B cell (primary cell): ENCODE data around the gene CDKN2C. TPM values are rescaled to one million over a fixed set of nuclear protein-coding genes. Genes with fewer than 3 reads are reported as not detected.

Source experiments
- ATAC-seq: fragments of 200-7000 bp; cut with Tn5 transposase; one replicate; pipeline ENCODE4 v1.10.0; 2021; ENCODE audit warnings: low read depth, mild to moderate bottlenecking, moderate number of reproducible peaks, moderate library complexity
- CTCF ChIA-PET: fragments of 350-600 bp; sonication (Branson Sonifier 250); formaldehyde crosslinking; loops from one replicate; lab custom pipeline; 2021; ENCODE audit warnings: antibody characterized with exemption, inconsistent platforms; lab: Charles Lee
- POLR2A ChIA-PET: fragments of 350-600 bp; sonication (Branson Sonifier 250); formaldehyde crosslinking; loops from one replicate; lab custom pipeline; 2021; ENCODE audit warnings: antibody characterized with exemption; lab: Charles Lee
- DNase-seq: peaks from one replicate; pipeline ENCODE4 v3.0.0; 2013
- H2AFZ ChIP-seq: 2 replicates; pipeline ENCODE4 v1.6.1; 2012; ENCODE audit warnings: mild to moderate bottlenecking, low read depth, low read length; ENCODE audit not compliant: insufficient read depth, poor library complexity, severe bottlenecking
- H3K27ac ChIP-seq, 2 donors: 1 replicate in 1 of 2; 2 replicates in 1 of 2; pipeline ENCODE4 v1.5.1; 2012 to 2013; ENCODE audit warnings: low read length in 2 of 2, mild to moderate bottlenecking in 2 of 2, moderate library complexity in 1 of 2
- H3K27me3 ChIP-seq, 4 experiments: fragments of 200-600 bp in 1 of 4; sonication (generic) in 1 of 4; replicated peaks in 1 of 4; 1 replicate in 2 of 4; 2 replicates in 2 of 4; pipeline versions ENCODE4 v1.6.1 to v1.7.0; 2013 to 2016; ENCODE audit warnings: low read length in 3 of 4, mild to moderate bottlenecking in 2 of 4, mixed read lengths in 1 of 4, moderate library complexity in 1 of 4; ENCODE audit not compliant: insufficient read depth in 4 of 4, control insufficient read depth in 3 of 4; ENCODE audit errors: control extremely low read depth in 1 of 4
- H3K36me3 ChIP-seq, 2 experiments: replicated peaks in 1 of 2; 1 replicate in 1 of 2; 2 replicates in 1 of 2; pipeline versions ENCODE4 v1.6.1 to v1.7.1; 2013; ENCODE audit warnings: low read length in 1 of 2; ENCODE audit not compliant: insufficient read depth in 2 of 2, control insufficient read depth in 1 of 2; ENCODE audit errors: control extremely low read depth in 1 of 2, extremely low read depth in 1 of 2
- H3K4me1 ChIP-seq, 2 donors: fragments of 200-600 bp in 1 of 2; sonication (generic) in 1 of 2; 1 replicate in 1 of 2; 2 replicates in 1 of 2; pipeline versions ENCODE4 v1.5.1 to v1.6.1; 2013 to 2017; ENCODE audit warnings: low read length in 2 of 2; ENCODE audit not compliant: control insufficient read depth in 2 of 2, insufficient read depth in 2 of 2
- H3K4me2 ChIP-seq: replicated peaks from 2 replicates; pipeline ENCODE3; 2012; ENCODE audit warnings: mild to moderate bottlenecking, low read depth, low read length; ENCODE audit not compliant: poor library complexity, severe bottlenecking
- H3K4me3 ChIP-seq, 5 experiments: fragments of 200-600 bp in 1 of 5; sonication (generic) in 1 of 5; 1 replicate in 3 of 5; 2 replicates in 2 of 5; pipeline versions ENCODE4 v1.5.1 to v1.7.0; 2011 to 2016; ENCODE audit warnings: low read length in 4 of 5, mild to moderate bottlenecking in 4 of 5, low read depth in 2 of 5, control low read depth in 1 of 5, moderate library complexity in 1 of 5; ENCODE audit not compliant: insufficient read depth in 1 of 5; ENCODE audit errors: control extremely low read depth in 1 of 5, extremely low read depth in 1 of 5
- H3K79me2 ChIP-seq: fragments of 200-600 bp; sonication (generic); one replicate; pipeline ENCODE4 v1.6.0; 2016; ENCODE audit warnings: low read length; ENCODE audit not compliant: control insufficient read depth, insufficient read depth
- H3K9ac ChIP-seq: fragments of 200-600 bp; sonication (generic); 2 replicates; pipeline ENCODE4 v1.6.1; 2017; ENCODE audit warnings: mild to moderate bottlenecking, low read length, moderate library complexity
- H3K9me3 ChIP-seq, 3 donors: one replicate each; pipeline versions ENCODE4 v1.6.1 to v1.7.1; 2013; ENCODE audit warnings: low read length in 2 of 3; ENCODE audit not compliant: control insufficient read depth in 2 of 3, insufficient read depth in 1 of 3; ENCODE audit errors: control extremely low read depth in 1 of 3
- H4K20me1 ChIP-seq: 2 replicates; pipeline ENCODE4 v1.6.0; 2012; ENCODE audit warnings: mild to moderate bottlenecking, low read length; ENCODE audit not compliant: insufficient read depth, control insufficient read depth, poor library complexity, severe bottlenecking
- H3K27ac Mint-ChIP-seq: one replicate; pipeline ENCODE4 v1.8.0; 2021; ENCODE audit warnings: mixed read lengths
- H3K27me3 Mint-ChIP-seq: one replicate; pipeline ENCODE4 v1.8.0; 2021; ENCODE audit warnings: mixed read lengths
- H3K4me1 Mint-ChIP-seq: one replicate; pipeline ENCODE4 v1.8.0; 2021; ENCODE audit warnings: mixed read lengths
- H3K4me3 Mint-ChIP-seq: one replicate; pipeline ENCODE4 v1.8.0; 2021; ENCODE audit warnings: mixed read lengths
- H3K9me3 Mint-ChIP-seq: one replicate; pipeline ENCODE4 v1.8.0; 2022; ENCODE audit warnings: mixed read lengths; ENCODE audit not compliant: insufficient read depth
- CTCF ChIP-seq: fragments of 200-600 bp; IDR thresholded peaks from one replicate; pipeline ENCODE4 v1.8.0; 2022; ENCODE audit warnings: antibody characterized with exemption, mild to moderate bottlenecking
- EZH2 ChIP-seq: IDR thresholded peaks from 2 replicates; pipeline ENCODE4 v1.6.1; 2012; ENCODE audit warnings: borderline replicate concordance, low read depth, mild to moderate bottlenecking, moderate library complexity, low read length; ENCODE audit not compliant: insufficient read depth, poor library complexity, severe bottlenecking
- WGBS: methylation state at CpG from one replicate; pipeline ENCODE4 v1.1.5; 2013; ENCODE audit warnings: missing lambda C conversion rate; ENCODE audit not compliant: insufficient coverage; 5-methylcytosine and 5-hydroxymethylcytosine counted together
- intact Hi-C: fragments of 100-400 bp; cut with micrococcal nuclease; formaldehyde crosslinking; loops from one replicate; pipeline ENCODE4 v1.10.0; 2022
- polyA plus RNA-seq: library from polyadenylated mRNA; depleted of rRNA; stranded (reverse); fragments of >200 nt; gene quantifications from 2 replicates; pipeline ENCODE4 v1.2.3, GENCODE V29; 2012
- total RNA-seq, 2 donors: library from RNA; stranded (reverse); fragments of 120-200 nt in 1 of 2; gene quantifications; 1 replicate in 1 of 2; 2 replicates in 1 of 2; pipeline versions ENCODE4 v1.2.3 to v1.2.4, GENCODE V29; 2013 to 2022

Gene CDKN2C
- total and polyA plus RNA-seq, 2 donors (not counting 1 experiment from before 2014, with no cell fraction given) = 1.5 to 1.7 TPM

DNA sequence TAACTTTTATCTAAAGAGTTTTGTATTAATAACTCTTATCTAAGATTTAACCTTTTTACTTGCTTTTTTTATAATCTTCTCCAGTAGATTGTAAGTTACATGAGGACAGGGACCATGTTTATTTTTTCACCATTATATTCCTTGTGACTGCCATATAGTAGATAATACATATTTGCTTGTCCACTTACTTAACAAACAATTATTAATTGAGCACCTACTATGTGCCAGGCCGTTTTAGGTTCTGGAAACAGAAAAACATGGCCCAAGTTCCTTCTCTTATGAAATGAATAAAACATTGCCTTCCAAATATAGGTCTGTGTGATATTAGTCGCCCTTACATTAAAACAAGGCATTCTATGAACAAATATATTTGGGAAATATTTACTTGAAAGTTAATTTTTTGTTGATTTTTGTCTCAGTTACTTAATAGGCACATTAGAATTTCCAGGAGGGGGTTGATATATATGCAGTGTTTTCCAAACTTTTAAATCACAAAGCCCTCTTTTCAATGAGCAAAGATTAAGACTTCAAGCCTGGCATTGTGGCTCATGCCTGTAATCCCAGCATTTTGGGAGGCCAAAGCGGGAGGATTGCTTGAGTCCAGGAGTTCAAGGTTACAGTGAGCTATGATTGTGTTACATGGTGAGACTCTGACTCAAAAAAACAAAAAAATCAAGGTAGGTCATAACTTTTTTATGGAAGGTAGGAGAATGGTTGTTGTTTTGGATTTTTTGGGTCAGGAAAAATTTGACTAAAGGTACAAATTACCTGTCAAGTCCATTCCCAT is 22.7 kb downstream of the CDKN2C start:
- H3K4me1 ChIP-seq = no peaks in the 10 kb centered on the region
- ATAC-seq (no peak), DNase-seq (no peak)
- no peaks in the 10 kb centered on the region for H4K20me1 ChIP-seq
- H3K27ac ChIP-seq = no peak overlapping the region
- no peaks in the 10 kb centered on the region for H3K4me1 Mint-ChIP-seq
- 100% methylated on average over 1 of the region's 3 CpGs for WGBS
- no peak for TF ChIP-seq EZH2
- TF ChIP-seq CTCF = no peak
- intact Hi-C loops = no loop called here
- H3K4me2 ChIP-seq = no peak overlapping the region
- no peaks in the 10 kb centered on the region for H3K9me3 Mint-ChIP-seq
- H3K9ac ChIP-seq = no peak overlapping the region
- H3K79me2 ChIP-seq = no peaks in the 10 kb centered on the region
- no peak overlapping the region for H2AFZ ChIP-seq
- CTCF ChIA-PET = no interaction called here
- no peak overlapping the region for H3K4me3 Mint-ChIP-seq
- no peaks in the 10 kb centered on the region for H3K36me3 ChIP-seq
- no peaks in the 10 kb centered on the region for H3K9me3 ChIP-seq
- H3K27me3 Mint-ChIP-seq = no peaks in the 10 kb centered on the region
- no peaks in the 10 kb centered on the region for H3K27me3 ChIP-seq
- H3K27ac Mint-ChIP-seq = no peak overlapping the region
- no peak overlapping the region for H3K4me3 ChIP-seq
- POLR2A ChIA-PET = no interaction called here

GRCh38 chr1:50993645-50994044 is 23.6 kb downstream of the CDKN2C start:
- H3K27ac Mint-ChIP-seq = no peak overlapping the region
- Histone ChIP-seq H3K9me3 (no peaks in the 10 kb centered on the region), H3K4me1 (no peaks in the 10 kb centered on the region), H3K27me3 (no peaks in the 10 kb centered on the region), H2AFZ (no peak overlapping the region), H4K20me1 (no peaks in the 10 kb centered on the region), H3K4me2 (no peak overlapping the region), H3K9ac (no peak overlapping the region), H3K4me3 (no peak overlapping the region), H3K79me2 (no peaks in the 10 kb centered on the region), H3K36me3 (no peaks in the 10 kb centered on the region), H3K27ac (no peak overlapping the region)
- ATAC-seq = no peak
- H3K27me3 Mint-ChIP-seq = no peaks in the 10 kb centered on the region
- ChIA-PET POLR2A (no interaction called here), CTCF (no interaction called here)
- H3K4me3 Mint-ChIP-seq = no peak overlapping the region
- TF ChIP-seq EZH2 = no peak
- no peak for TF ChIP-seq CTCF
- DNase-seq = no peak
- WGBS = no CpG with 5 or more reads among the region's 3 CpGs
- intact Hi-C loops = no loop called here
- no peaks in the 10 kb centered on the region for H3K9me3 Mint-ChIP-seq
- peaks cover 2% of the 10 kb centered on the region for H3K4me1 Mint-ChIP-seq
